Hepatocyte (in vitro differentiated cells): ENCODE results near the gene LDLRAP1. TPM values are rescaled to one million over a fixed set of nuclear protein-coding genes. Genes with fewer than 3 reads are reported as not detected.

Experiments used
- DNase-seq: peaks from one replicate; pipeline ENCODE4 v3.0.0-alpha.2; 2016; ENCODE audit warnings: low spot score
- H2AFZ ChIP-seq: fragments of 200-600 bp; sonication (generic); 2 replicates; pipeline ENCODE4 v1.6.0; 2016; ENCODE audit warnings: antibody characterized with exemption, mild to moderate bottlenecking
- H3K27ac ChIP-seq: fragments of 200-600 bp; sonication (generic); 2 replicates; pipeline ENCODE4 v1.5.1; 2016; ENCODE audit warnings: mild to moderate bottlenecking
- H3K27me3 ChIP-seq: fragments of 200-600 bp; sonication (generic); 2 replicates; pipeline ENCODE4 v1.6.1; 2016
- H3K36me3 ChIP-seq: fragments of 200-600 bp; sonication (generic); replicated peaks from 2 replicates; pipeline ENCODE4 v1.5.1; 2016; ENCODE audit warnings: low read depth; ENCODE audit not compliant: insufficient read depth
- H3K4me1 ChIP-seq: fragments of 200-600 bp; sonication (generic); 2 replicates; pipeline ENCODE4 v1.5.1; 2016; ENCODE audit warnings: mild to moderate bottlenecking, moderate library complexity; ENCODE audit not compliant: insufficient read depth
- H3K4me2 ChIP-seq: fragments of 200-600 bp; sonication (generic); 2 replicates; pipeline ENCODE4 v1.6.0; 2016
- H3K4me3 ChIP-seq: fragments of 200-600 bp; sonication (generic); 2 replicates; pipeline ENCODE4 v1.5.1; 2016; ENCODE audit warnings: mild to moderate bottlenecking
- H3K79me2 ChIP-seq: fragments of 200-600 bp; sonication (generic); 2 replicates; pipeline ENCODE4 v1.6.0; 2017; ENCODE audit warnings: mild to moderate bottlenecking
- H3K9me2 ChIP-seq: fragments of 200-600 bp; sonication (generic); replicated peaks from 2 replicates; pipeline ENCODE4 v1.6.0; 2017; ENCODE audit warnings: mild to moderate bottlenecking; ENCODE audit not compliant: insufficient read depth
- H3K9me3 ChIP-seq: fragments of 200-600 bp; sonication (generic); 2 replicates; pipeline ENCODE4 v1.5.1; 2016; ENCODE audit warnings: low read depth, mild to moderate bottlenecking
- H4K20me1 ChIP-seq: fragments of 200-600 bp; sonication (generic); 2 replicates; pipeline ENCODE4 v1.6.0; 2016; ENCODE audit warnings: mild to moderate bottlenecking; ENCODE audit not compliant: insufficient read depth, poor library complexity, severe bottlenecking
- EZH2 ChIP-seq: fragments of 200-600 bp; sonication (generic); IDR thresholded peaks from 2 replicates; pipeline ENCODE4 v1.6.1; 2016; ENCODE audit warnings: antibody characterized with exemption, mild to moderate bottlenecking, borderline replicate concordance
- EZH2phosphoT487 ChIP-seq: fragments of 200-600 bp; sonication (generic); IDR thresholded peaks from one replicate; pipeline ENCODE4 v1.6.1; 2018; ENCODE audit warnings: antibody characterized with exemption, mild to moderate bottlenecking, low read depth, moderate library complexity; ENCODE audit not compliant: unreplicated experiment, severe bottlenecking
- WGBS: methylation state at CpG from one replicate; pipeline ENCODE4 v1.1.6; 2016; ENCODE audit warnings: low lambda C conversion rate; ENCODE audit errors: missing lambda C conversion rate; 5-methylcytosine and 5-hydroxymethylcytosine counted together
- polyA plus RNA-seq: library from polyadenylated mRNA; unstranded; fragments of >200 nt; fragmentation: Nextera tagmentation; extraction: Ambion mirVana; gene quantifications from 2 replicates; pipeline ENCODE4 v1.2.1, GENCODE V29; 2016
- total RNA-seq: library from RNA; depleted of rRNA; stranded (reverse); fragments of >200 nt; gene quantifications from 2 replicates; pipeline ENCODE4 v1.2.3, GENCODE V29; 2014
- TF ChIP-seq, protein P1 (sequence below): fragments of 200-600 bp; sonication (generic); IDR thresholded peaks from 2 replicates; pipeline ENCODE4 v1.5.1; 2016; ENCODE audit warnings: antibody characterized with exemption, mild to moderate bottlenecking; ENCODE audit not compliant: poor library complexity

LDLRAP1 gene
- total and polyA plus RNA-seq, 2 experiments from 2014 or later: 17.3 to 27.5 TPM

GRCh38 chr1:25564777-25565574 lies 21.6 kb downstream of the LDLRAP1 start:
- 64% methylated on average over 14 of the region's 14 CpGs for WGBS
- H3K27ac ChIP-seq: no peak overlapping the region
- no peak overlapping the region for H2AFZ ChIP-seq
- peaks cover 38% of the 10 kb centered on the region for H3K4me1 ChIP-seq
- no peaks in the 10 kb centered on the region for H3K9me2 ChIP-seq
- TF ChIP-seq EZH2: no peak
- TF ChIP-seq EZH2phosphoT487: no peak
- TF ChIP-seq, protein P1, sequence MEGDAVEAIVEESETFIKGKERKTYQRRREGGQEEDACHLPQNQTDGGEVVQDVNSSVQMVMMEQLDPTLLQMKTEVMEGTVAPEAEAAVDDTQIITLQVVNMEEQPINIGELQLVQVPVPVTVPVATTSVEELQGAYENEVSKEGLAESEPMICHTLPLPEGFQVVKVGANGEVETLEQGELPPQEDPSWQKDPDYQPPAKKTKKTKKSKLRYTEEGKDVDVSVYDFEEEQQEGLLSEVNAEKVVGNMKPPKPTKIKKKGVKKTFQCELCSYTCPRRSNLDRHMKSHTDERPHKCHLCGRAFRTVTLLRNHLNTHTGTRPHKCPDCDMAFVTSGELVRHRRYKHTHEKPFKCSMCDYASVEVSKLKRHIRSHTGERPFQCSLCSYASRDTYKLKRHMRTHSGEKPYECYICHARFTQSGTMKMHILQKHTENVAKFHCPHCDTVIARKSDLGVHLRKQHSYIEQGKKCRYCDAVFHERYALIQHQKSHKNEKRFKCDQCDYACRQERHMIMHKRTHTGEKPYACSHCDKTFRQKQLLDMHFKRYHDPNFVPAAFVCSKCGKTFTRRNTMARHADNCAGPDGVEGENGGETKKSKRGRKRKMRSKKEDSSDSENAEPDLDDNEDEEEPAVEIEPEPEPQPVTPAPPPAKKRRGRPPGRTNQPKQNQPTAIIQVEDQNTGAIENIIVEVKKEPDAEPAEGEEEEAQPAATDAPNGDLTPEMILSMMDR: no peak
- H4K20me1 ChIP-seq: no peaks in the 10 kb centered on the region
- no peak for DNase-seq
- no peaks in the 10 kb centered on the region for H3K36me3 ChIP-seq
- no peaks in the 10 kb centered on the region for H3K79me2 ChIP-seq
- no peak overlapping the region for H3K4me3 ChIP-seq
- H3K9me3 ChIP-seq: no peaks in the 10 kb centered on the region
- no peaks in the 10 kb centered on the region for H3K27me3 ChIP-seq
- H3K4me2 ChIP-seq: no peak overlapping the region

DNA sequence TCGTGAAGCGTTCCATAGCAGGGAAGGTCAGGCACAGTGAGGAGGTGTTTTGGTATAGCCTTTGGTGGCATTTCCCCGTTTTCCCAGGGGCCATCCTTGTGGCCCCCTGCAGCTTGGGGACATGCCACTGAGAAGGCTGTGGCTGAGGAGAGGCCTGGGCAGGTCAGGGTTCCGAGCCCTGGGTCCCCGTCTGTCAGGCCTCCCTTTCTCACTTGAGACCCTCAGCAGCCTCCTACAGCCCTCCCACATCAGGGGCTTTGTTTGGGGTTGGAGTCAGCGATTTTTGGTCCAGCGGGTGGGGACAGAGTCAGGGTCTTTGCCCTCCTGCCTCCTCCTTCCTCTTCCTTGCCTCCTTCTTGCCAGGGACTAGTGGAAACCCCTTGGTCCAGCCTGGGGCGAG lies 22.2 kb downstream of the LDLRAP1 start:
- Histone ChIP-seq H3K27ac (no peak overlapping the region), H4K20me1 (no peaks in the 10 kb centered on the region), H2AFZ (no peak overlapping the region), H3K79me2 (no peaks in the 10 kb centered on the region), H3K9me2 (no peaks in the 10 kb centered on the region), H3K4me1 (peaks cover 38% of the 10 kb centered on the region), H3K4me2 (no peak overlapping the region), H3K36me3 (no peaks in the 10 kb centered on the region), H3K27me3 (no peaks in the 10 kb centered on the region), H3K9me3 (no peaks in the 10 kb centered on the region), H3K4me3 (no peak overlapping the region)
- no peak for DNase-seq
- TF ChIP-seq, protein P1: no peak
- TF ChIP-seq EZH2 (no peak), EZH2phosphoT487 (no peak)
- 81% methylated on average over 8 of the region's 8 CpGs for whole genome bisulfite sequencing

DNA sequence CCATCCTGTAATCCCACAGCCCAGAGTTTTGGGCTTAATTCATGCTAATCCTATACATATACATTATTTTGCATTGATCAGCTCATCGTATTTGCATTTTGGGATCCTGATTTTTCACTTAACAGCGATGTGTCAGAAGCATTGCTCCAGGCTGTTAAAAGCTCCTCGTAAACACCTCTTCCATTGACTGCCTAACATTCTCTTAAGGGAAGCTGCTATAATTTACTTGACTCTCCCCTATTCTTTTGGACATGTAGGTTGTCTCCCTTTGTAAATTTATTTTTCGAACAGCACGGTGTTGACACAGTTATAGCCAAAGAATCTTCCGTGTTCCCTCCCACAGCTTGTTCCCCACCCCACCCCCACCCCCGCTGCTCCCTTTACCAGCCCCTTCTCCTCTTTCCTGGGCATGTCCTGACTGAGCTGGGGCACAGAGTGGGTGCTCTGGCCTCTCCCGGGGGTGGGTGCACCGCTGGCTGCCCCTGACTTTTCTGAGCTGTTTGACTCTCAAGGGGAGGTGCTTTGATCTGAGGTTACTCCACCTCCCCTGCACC lies 22.8 kb downstream of the LDLRAP1 start:
- no peaks in the 10 kb centered on the region for H3K79me2 ChIP-seq
- WGBS: 57% methylated on average over 6 of the region's 9 CpGs
- no peaks in the 10 kb centered on the region for H3K9me3 ChIP-seq
- no peak overlapping the region for H3K4me2 ChIP-seq
- no peaks in the 10 kb centered on the region for H3K27me3 ChIP-seq
- peaks cover 38% of the 10 kb centered on the region for H3K4me1 ChIP-seq
- H3K4me3 ChIP-seq: no peak overlapping the region
- H2AFZ ChIP-seq: no peak overlapping the region
- DNase-seq: no peak
- H3K36me3 ChIP-seq: no peaks in the 10 kb centered on the region
- no peaks in the 10 kb centered on the region for H4K20me1 ChIP-seq
- no peaks in the 10 kb centered on the region for H3K9me2 ChIP-seq
- H3K27ac ChIP-seq: peak overlapping the region; percentile 65
- no peak for TF ChIP-seq EZH2
- TF ChIP-seq, protein P1: no peak
- no peak for TF ChIP-seq EZH2phosphoT487
